HL-60 (cell line): Measurements from ENCODE around the gene COQ10A.

Source experiments
- CTCF ChIP-seq: IDR thresholded peaks from one replicate; pipeline ENCODE4 v1.5.1; 2011; ENCODE audit warnings: low read length, control low read depth, inconsistent platforms; ENCODE audit not compliant: insufficient read depth
- GABPA ChIP-seq: IDR thresholded peaks from 2 replicates; pipeline ENCODE4 v1.6.1; 2012; ENCODE audit warnings: low read depth
- POLR2AphosphoS5 ChIP-seq: IDR thresholded peaks from 2 replicates; pipeline ENCODE4 v1.6.1; 2012; ENCODE audit warnings: low read depth
- REST ChIP-seq: IDR thresholded peaks from 2 replicates; pipeline ENCODE4 v1.6.1; 2012; ENCODE audit warnings: low read depth; ENCODE audit not compliant: insufficient replicate concordance

DNA sequence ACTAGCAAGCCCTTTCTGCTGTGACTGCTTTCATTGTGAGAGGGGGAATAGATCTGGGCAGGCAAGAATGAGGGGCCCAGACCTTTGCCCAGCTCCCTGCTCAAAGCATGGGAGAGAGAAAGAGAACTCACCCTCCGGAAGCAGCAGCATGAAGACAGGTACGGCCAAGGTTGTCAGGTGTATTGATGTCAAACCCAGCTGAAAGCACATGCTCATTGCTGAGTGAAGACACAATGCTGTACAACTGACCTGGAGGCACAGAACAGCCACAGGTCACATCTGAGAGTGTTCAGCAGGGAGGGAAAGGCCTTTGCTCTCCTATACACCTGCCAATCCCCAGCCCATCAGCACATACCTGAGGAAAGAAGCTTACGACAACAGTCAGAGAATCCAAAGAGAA lies 14.1 kb upstream of the COQ10A start:
- TF ChIP-seq CTCF, result no peak
- no peak for TF ChIP-seq POLR2AphosphoS5
- TF ChIP-seq REST, result no peak
- no peak for TF ChIP-seq GABPA
